ENCODE results near the gene SMAD5.

Gene SMAD5

GRCh38 chr5:136164226-136164625 is 31.6 kb downstream of the SMAD5 start:
- TF ChIP-seq, protein P1, sequence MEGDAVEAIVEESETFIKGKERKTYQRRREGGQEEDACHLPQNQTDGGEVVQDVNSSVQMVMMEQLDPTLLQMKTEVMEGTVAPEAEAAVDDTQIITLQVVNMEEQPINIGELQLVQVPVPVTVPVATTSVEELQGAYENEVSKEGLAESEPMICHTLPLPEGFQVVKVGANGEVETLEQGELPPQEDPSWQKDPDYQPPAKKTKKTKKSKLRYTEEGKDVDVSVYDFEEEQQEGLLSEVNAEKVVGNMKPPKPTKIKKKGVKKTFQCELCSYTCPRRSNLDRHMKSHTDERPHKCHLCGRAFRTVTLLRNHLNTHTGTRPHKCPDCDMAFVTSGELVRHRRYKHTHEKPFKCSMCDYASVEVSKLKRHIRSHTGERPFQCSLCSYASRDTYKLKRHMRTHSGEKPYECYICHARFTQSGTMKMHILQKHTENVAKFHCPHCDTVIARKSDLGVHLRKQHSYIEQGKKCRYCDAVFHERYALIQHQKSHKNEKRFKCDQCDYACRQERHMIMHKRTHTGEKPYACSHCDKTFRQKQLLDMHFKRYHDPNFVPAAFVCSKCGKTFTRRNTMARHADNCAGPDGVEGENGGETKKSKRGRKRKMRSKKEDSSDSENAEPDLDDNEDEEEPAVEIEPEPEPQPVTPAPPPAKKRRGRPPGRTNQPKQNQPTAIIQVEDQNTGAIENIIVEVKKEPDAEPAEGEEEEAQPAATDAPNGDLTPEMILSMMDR (IDR thresholded peaks at IDR 0.05; ENCODE audit: insufficient read depth, low read depth, low read length, missing control alignments): no peak
- DNase-seq (ENCODE audit: low read depth): peak; percentile 8
- H3K4me3 ChIP-seq (ENCODE audit: low read depth, low read length): no peak overlapping the region

- TF ChIP-seq, protein P1 (IDR thresholded peaks at IDR 0.05; ENCODE audit: insufficient read depth, low read depth, low read length, missing control alignments): no peak
- no peak overlapping the region for H3K4me3 ChIP-seq (ENCODE audit: low read depth, low read length)
- peak; percentile 44 for DNase-seq (ENCODE audit: low read depth)
Measured at GRCh38 chr5:136166909-136167308, 34.3 kb downstream of the SMAD5 start.

- no peak overlapping the region for H3K4me3 ChIP-seq (ENCODE audit: low read depth, low read length)
- TF ChIP-seq, protein P1 (IDR thresholded peaks at IDR 0.05; ENCODE audit: insufficient read depth, low read depth, low read length, missing control alignments): no peak
- DNase-seq (ENCODE audit: low read depth): no peak
Measured at GRCh38 chr5:136169218-136169617, 36.6 kb downstream of the SMAD5 start.

GRCh38 chr5:136174021-136174659 is 41.5 kb downstream of the SMAD5 start:
- TF ChIP-seq, protein P1 (IDR thresholded peaks at IDR 0.05; ENCODE audit: insufficient read depth, low read depth, low read length, missing control alignments): peak; percentile 58
- no peak overlapping the region for H3K4me3 ChIP-seq (ENCODE audit: low read depth, low read length)
- peak; percentile 60 for DNase-seq (ENCODE audit: low read depth)

GRCh38 chr5:136182618-136183017 is 50.0 kb downstream of the SMAD5 start:
- DNase-seq (ENCODE audit: low read depth): no peak
- TF ChIP-seq, protein P1 (IDR thresholded peaks at IDR 0.05; ENCODE audit: insufficient read depth, low read depth, low read length, missing control alignments): no peak
- no peak overlapping the region for H3K4me3 ChIP-seq (ENCODE audit: low read depth, low read length)

- TF ChIP-seq, protein P1 (IDR thresholded peaks at IDR 0.05; ENCODE audit: insufficient read depth, low read depth, low read length, missing control alignments): no peak
- DNase-seq (ENCODE audit: low read depth): no peak
- H3K4me3 ChIP-seq (ENCODE audit: low read depth, low read length): no peak overlapping the region
Measured at GRCh38 chr5:136185974-136186665, 53.5 kb downstream of the SMAD5 start.

Measured in GM12865 (cell line).